ENCODE results near the gene RHOF.

Gene RHOF

GRCh38 chr12:121738340-121738858 lies 55.1 kb downstream of the RHOF start:
- no peak for DNase-seq

- DNase-seq: no peak
These were observed 59.6 kb downstream of the RHOF start for GRCh38 chr12:121733849-121734248.

- DNase-seq: no peak
These were observed 62.0 kb downstream of the RHOF start for GRCh38 chr12:121731473-121731872.

DNA sequence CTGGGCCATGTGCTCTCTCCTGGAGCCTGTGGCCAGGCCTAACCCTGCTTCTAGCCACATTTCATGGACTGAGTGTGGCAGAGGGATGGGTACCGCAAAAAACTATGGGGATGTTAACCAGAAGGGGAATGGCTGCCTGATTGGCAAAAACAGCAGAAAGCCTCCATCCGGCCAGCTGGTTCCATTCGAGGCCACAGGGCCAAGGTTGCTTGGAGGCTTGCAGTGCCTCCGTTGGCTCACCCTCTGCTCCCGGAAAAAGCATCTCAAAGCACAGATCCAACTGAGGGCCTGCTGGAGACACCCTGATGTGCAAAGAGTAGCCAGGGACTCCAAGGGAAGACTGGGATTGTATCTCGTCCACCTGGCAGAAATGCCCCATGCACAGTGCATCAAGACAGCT lies 64.5 kb downstream of the RHOF start:
- no peak for DNase-seq
